CD14-positive monocyte (primary cell): ENCODE measurements around the gene TWNK. TPM values are rescaled to one million over a fixed set of nuclear protein-coding genes. Genes with fewer than 3 reads are reported as not detected.

ENCODE experiments used
- DNase-seq, 3 donors: peaks; one replicate each; pipeline ENCODE4 v3.0.0-alpha.2; 2011 to 2022
- H2AFZ ChIP-seq: 2 replicates; pipeline ENCODE4 v1.6.0; 2012; ENCODE audit warnings: mild to moderate bottlenecking, low read depth, low read length, inconsistent platforms; ENCODE audit not compliant: insufficient read depth, poor library complexity, severe bottlenecking
- H3K27ac ChIP-seq, 2 donors: 1 replicate in 1 of 2; 2 replicates in 1 of 2; pipeline ENCODE4 v1.5.1; 2012 to 2013; ENCODE audit warnings: low read length in 2 of 2, control low read depth in 1 of 2, inconsistent platforms in 1 of 2, low read depth in 1 of 2, mild to moderate bottlenecking in 1 of 2
- H3K27me3 ChIP-seq, 2 donors: one replicate each; pipeline versions ENCODE4 v1.6.0 to v1.6.1; 2011 to 2013; ENCODE audit warnings: low read length in 2 of 2; ENCODE audit not compliant: control insufficient read depth in 2 of 2, insufficient read depth in 2 of 2
- H3K36me3 ChIP-seq, 2 donors: replicated peaks in 1 of 2; 1 replicate in 1 of 2; 2 replicates in 1 of 2; pipeline versions ENCODE4 v1.5.1 to v1.6.1; 2012 to 2013; ENCODE audit warnings: low read length in 2 of 2, control low read depth in 1 of 2, inconsistent platforms in 1 of 2, mild to moderate bottlenecking in 1 of 2; ENCODE audit not compliant: insufficient read depth in 2 of 2, control insufficient read depth in 1 of 2
- H3K4me1 ChIP-seq, 2 donors: 1 replicate in 1 of 2; 2 replicates in 1 of 2; pipeline versions ENCODE4 v1.5.1 to v1.6.1; 2012 to 2013; ENCODE audit warnings: low read length in 2 of 2, control low read depth in 1 of 2, inconsistent platforms in 1 of 2, mild to moderate bottlenecking in 1 of 2, moderate library complexity in 1 of 2; ENCODE audit not compliant: insufficient read depth in 2 of 2, control insufficient read depth in 1 of 2
- H3K4me2 ChIP-seq: replicated peaks from 2 replicates; pipeline ENCODE3; 2012; ENCODE audit warnings: low read length, moderate library complexity, mild to moderate bottlenecking; ENCODE audit not compliant: poor library complexity, severe bottlenecking; ENCODE audit errors: extremely low read depth
- H3K4me3 ChIP-seq, 3 experiments: fragments of 200-600 bp in 1 of 3; sonication (generic) in 1 of 3; replicated peaks in 1 of 3; 1 replicate in 2 of 3; 2 replicates in 1 of 3; pipeline ENCODE4 v1.5.1; 2011 to 2013; ENCODE audit warnings: low read length in 3 of 3, mild to moderate bottlenecking in 3 of 3, control low read depth in 2 of 3, low read depth in 2 of 3, inconsistent platforms in 1 of 3, moderate library complexity in 1 of 3
- H3K79me2 ChIP-seq: 2 replicates; pipeline ENCODE4 v1.6.0; 2012; ENCODE audit warnings: mild to moderate bottlenecking, control low read depth, inconsistent platforms, low read length, moderate library complexity; ENCODE audit not compliant: insufficient read depth
- H3K9ac ChIP-seq: 2 replicates; pipeline ENCODE4 v1.6.0; 2017; ENCODE audit warnings: low read length, mild to moderate bottlenecking; ENCODE audit not compliant: insufficient read depth, poor library complexity, severe bottlenecking
- H3K9me3 ChIP-seq, 2 donors: replicated peaks in 1 of 2; 1 replicate in 1 of 2; 2 replicates in 1 of 2; pipeline versions ENCODE4 v1.5.1 to v1.6.1; 2012 to 2013; ENCODE audit warnings: low read length in 2 of 2, control low read depth in 1 of 2; ENCODE audit not compliant: control insufficient read depth in 1 of 2, insufficient read depth in 1 of 2
- H4K20me1 ChIP-seq: 2 replicates; pipeline ENCODE4 v1.6.0; 2012; ENCODE audit warnings: mild to moderate bottlenecking, low read length, control low read depth, moderate library complexity; ENCODE audit not compliant: insufficient read depth
- H3K27ac Mint-ChIP-seq, 7 donors: one replicate each; pipeline ENCODE4 v1.8.0; 2020; ENCODE audit warnings: mild to moderate bottlenecking in 7 of 7, mixed read lengths in 7 of 7, moderate library complexity in 6 of 7, inconsistent platforms in 2 of 7
- H3K27me3 Mint-ChIP-seq, 3 donors: one replicate each; pipeline ENCODE4 v1.8.0; 2021 to 2022; ENCODE audit warnings: low read depth in 3 of 3, mild to moderate bottlenecking in 3 of 3, mixed read lengths in 3 of 3, moderate library complexity in 3 of 3, inconsistent platforms in 1 of 3
- H3K36me3 Mint-ChIP-seq, 2 donors: one replicate each; pipeline ENCODE4 v1.8.0; 2020; ENCODE audit warnings: mixed read lengths in 2 of 2, inconsistent platforms in 1 of 2, mild to moderate bottlenecking in 1 of 2
- H3K4me1 Mint-ChIP-seq: one replicate; pipeline ENCODE4 v1.8.0; 2020; ENCODE audit warnings: mild to moderate bottlenecking, mixed read lengths
- H3K4me3 Mint-ChIP-seq, 2 donors: one replicate each; pipeline ENCODE4 v1.8.0; 2020; ENCODE audit warnings: mild to moderate bottlenecking in 2 of 2, mixed read lengths in 2 of 2, moderate library complexity in 1 of 2
- H3K9me3 Mint-ChIP-seq, 7 donors: one replicate each; pipeline ENCODE4 v1.8.0; 2020 to 2022; ENCODE audit warnings: mixed read lengths in 7 of 7, mild to moderate bottlenecking in 6 of 7, moderate library complexity in 6 of 7, inconsistent platforms in 2 of 7
- WGBS: methylation state at CpG from one replicate; pipeline ENCODE4 v1.1.5; 2013; ENCODE audit warnings: missing lambda C conversion rate; ENCODE audit not compliant: insufficient coverage; 5-methylcytosine and 5-hydroxymethylcytosine counted together
- intact Hi-C, 2 donors: fragments of 100-400 bp; cut with micrococcal nuclease; formaldehyde crosslinking; loops; one replicate each; pipeline versions ENCODE4 v1.15.0 to v1.15.1; 2023
- polyA plus RNA-seq, 3 donors: library from polyadenylated mRNA; depleted of rRNA in 1 of 3; unstranded in 2 of 3; stranded (reverse) in 1 of 3; fragments of 300-500 nt in 2 of 3; fragments of >200 nt in 1 of 3; fragmentation: Illumina TruSeq in 2 of 3; gene quantifications; 1 replicate in 2 of 3; 2 replicates in 1 of 3; pipeline ENCODE4 v1.2.3, GENCODE V29; 2012 to 2021
- TF ChIP-seq, protein P1 (sequence below): fragments of 200-600 bp; IDR thresholded peaks from one replicate; pipeline ENCODE4 v1.8.0; 2022; ENCODE audit warnings: antibody characterized with exemption, mild to moderate bottlenecking

TWNK gene
- polyA plus RNA-seq, 3 donors = 0.31 to 1.2 (median 0.69) TPM

DNA sequence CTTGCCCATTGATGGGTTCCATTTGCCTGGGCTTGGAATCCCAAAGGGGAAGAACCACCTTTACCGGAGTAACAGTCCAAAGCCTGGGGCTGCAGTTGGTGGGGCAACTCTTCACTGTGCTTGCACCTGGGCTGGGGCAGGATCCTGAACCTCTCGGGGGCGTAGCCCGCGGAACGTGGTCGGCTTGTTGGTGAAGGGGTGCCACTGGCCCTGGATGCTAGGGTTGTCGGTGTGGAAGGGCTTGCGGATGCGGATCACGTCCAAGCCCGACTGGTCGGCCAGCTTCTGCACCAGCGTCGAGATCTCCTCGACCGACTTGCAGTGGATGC is 756 bp upstream of the TWNK start:
- Histone ChIP-seq H3K9me3 (no peaks in the 10 kb centered on the region), H4K20me1 (no peaks in the 10 kb centered on the region), H3K79me2 (peaks cover 32% of the 10 kb centered on the region), H3K27ac (peak overlapping the region; percentile 34 to 77), H2AFZ (peak overlapping the region; percentile 100), H3K4me3 (peak overlapping the region; percentile 85 to 99 (median 98)), H3K4me1 (peaks cover 16 to 24% of the 10 kb centered on the region in 2 donors), H3K9ac (peak overlapping the region; percentile 85), H3K36me3 (peaks cover 16 to 58% of the 10 kb centered on the region in 2 donors), H3K4me2 (peak overlapping the region; percentile 99), H3K27me3 (no peaks in the 10 kb centered on the region)
- peaks cover 25% of the 10 kb centered on the region for H3K4me1 Mint-ChIP-seq
- peak overlapping the region; percentile 96 to 98 for H3K4me3 Mint-ChIP-seq
- H3K36me3 Mint-ChIP-seq = peaks cover 43 to 45% of the 10 kb centered on the region in 2 donors
- TF ChIP-seq, protein P1, sequence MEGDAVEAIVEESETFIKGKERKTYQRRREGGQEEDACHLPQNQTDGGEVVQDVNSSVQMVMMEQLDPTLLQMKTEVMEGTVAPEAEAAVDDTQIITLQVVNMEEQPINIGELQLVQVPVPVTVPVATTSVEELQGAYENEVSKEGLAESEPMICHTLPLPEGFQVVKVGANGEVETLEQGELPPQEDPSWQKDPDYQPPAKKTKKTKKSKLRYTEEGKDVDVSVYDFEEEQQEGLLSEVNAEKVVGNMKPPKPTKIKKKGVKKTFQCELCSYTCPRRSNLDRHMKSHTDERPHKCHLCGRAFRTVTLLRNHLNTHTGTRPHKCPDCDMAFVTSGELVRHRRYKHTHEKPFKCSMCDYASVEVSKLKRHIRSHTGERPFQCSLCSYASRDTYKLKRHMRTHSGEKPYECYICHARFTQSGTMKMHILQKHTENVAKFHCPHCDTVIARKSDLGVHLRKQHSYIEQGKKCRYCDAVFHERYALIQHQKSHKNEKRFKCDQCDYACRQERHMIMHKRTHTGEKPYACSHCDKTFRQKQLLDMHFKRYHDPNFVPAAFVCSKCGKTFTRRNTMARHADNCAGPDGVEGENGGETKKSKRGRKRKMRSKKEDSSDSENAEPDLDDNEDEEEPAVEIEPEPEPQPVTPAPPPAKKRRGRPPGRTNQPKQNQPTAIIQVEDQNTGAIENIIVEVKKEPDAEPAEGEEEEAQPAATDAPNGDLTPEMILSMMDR = no peak
- intact Hi-C loops = loop anchor here (5.0 to 10.0 kb wide), 2 partner anchors 72 to 74 kb away; partner anchors contain the start of gene SLF2 (in 2 of the 2)
- H3K9me3 Mint-ChIP-seq = peaks cover 0 to 6% (median 4%) of the 10 kb centered on the region in 7 donors
- peak overlapping the region in 1 of 7 donors; percentile 90 for H3K27ac Mint-ChIP-seq
- DNase-seq = no peak
- peaks cover 0 to 2% (median 2%) of the 10 kb centered on the region in 3 donors for H3K27me3 Mint-ChIP-seq
- WGBS = 34% methylated on average over 17 of the region's 17 CpGs

DNA sequence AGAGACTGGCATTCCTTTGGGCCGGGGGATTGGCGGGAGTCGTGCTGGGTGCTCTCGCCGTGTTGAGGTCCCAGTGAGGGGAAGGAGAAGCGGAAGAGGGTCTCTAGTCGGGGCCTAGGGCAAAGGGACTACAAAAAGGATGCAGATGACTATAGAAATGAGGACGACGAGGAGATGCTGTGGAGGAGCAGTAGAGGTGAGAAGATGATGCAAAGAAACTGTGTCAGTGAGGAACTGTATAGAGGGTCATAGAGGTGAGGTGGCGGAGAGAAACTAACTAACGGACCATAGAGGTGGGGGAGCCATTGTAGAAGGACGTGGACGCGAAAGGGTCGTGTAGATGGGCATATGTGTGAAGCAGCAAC is 324 bp downstream of the TWNK start:
- intact Hi-C loops = loop anchor here (5.0 to 10.0 kb wide), 2 partner anchors 73 to 75 kb away; partner anchors contain the start of gene SLF2 (in 2 of the 2)
- peak overlapping the region; percentile 85 for H3K9ac ChIP-seq
- H3K4me3 ChIP-seq = peak overlapping the region; percentile 85 to 99 (median 98)
- H3K9me3 Mint-ChIP-seq = peaks cover 0 to 6% (median 4%) of the 10 kb centered on the region in 7 donors
- H3K79me2 ChIP-seq = peaks cover 32% of the 10 kb centered on the region
- peak overlapping the region; percentile 99 for H3K4me2 ChIP-seq
- peaks cover 25% of the 10 kb centered on the region for H3K4me1 Mint-ChIP-seq
- peaks cover 37 to 40% of the 10 kb centered on the region in 2 donors for H3K36me3 Mint-ChIP-seq
- TF ChIP-seq, protein P1 = no peak
- peaks cover 16 to 24% of the 10 kb centered on the region in 2 donors for H3K4me1 ChIP-seq
- peak overlapping the region; percentile 96 to 98 for H3K4me3 Mint-ChIP-seq
- peaks cover 0 to 2% (median 2%) of the 10 kb centered on the region in 3 donors for H3K27me3 Mint-ChIP-seq
- no peaks in the 10 kb centered on the region for H3K27me3 ChIP-seq
- H4K20me1 ChIP-seq = no peaks in the 10 kb centered on the region
- H3K9me3 ChIP-seq = no peaks in the 10 kb centered on the region
- H2AFZ ChIP-seq = peak overlapping the region; percentile 100
- WGBS = 3% methylated on average over 14 of the region's 15 CpGs
- H3K27ac ChIP-seq = peak overlapping the region in 1 of 2 donors; percentile 77
- H3K36me3 ChIP-seq = peaks cover 16 to 47% of the 10 kb centered on the region in 2 donors
- peak overlapping the region; percentile 76 to 92 (median 89) for H3K27ac Mint-ChIP-seq
- no peak for DNase-seq
